MCF 10A (cell line): Measurements from ENCODE around the gene MICALL1. TPM values are rescaled to one million over a fixed set of nuclear protein-coding genes. Genes with fewer than 3 reads are reported as not detected.
"Not testable (repeated sequence)": the region's sequence is repeated elsewhere in the genome, so short reads cannot be mapped to it uniquely, and the experiment has no call there.

Source experiments
- BruUV-seq: library from RNA; stranded (reverse); fragments of 400-500 nt; replicated peaks from 2 replicates; lab custom pipeline; 2021; lab: Mats Ljungman, UMichigan
- CTCF ChIA-PET: fragments of 300-600 bp; sonication (Branson Sonifier 250); formaldehyde crosslinking; extraction: SDS; loops from one replicate; lab custom pipeline; 2021; ENCODE audit warnings: antibody characterized with exemption, inconsistent platforms; lab: Yijun Ruan, JAX
- POLR2A ChIA-PET: fragments of 300-600, 350-650 bp; sonication (Branson Sonifier 250); formaldehyde crosslinking; extraction: SDS; loops from one replicate; lab custom pipeline; 2020; ENCODE audit warnings: antibody characterized with exemption, inconsistent platforms; lab: Yijun Ruan, JAX
- DNase-seq: peaks from one replicate; pipeline ENCODE4 v3.0.0-alpha.2; 2018; ENCODE audit not compliant: unreplicated experiment
- H3K27ac Mint-ChIP-seq: one replicate; pipeline ENCODE4 v1.8.0; 2022; ENCODE audit warnings: mild to moderate bottlenecking, low read depth, mixed read lengths; ENCODE audit not compliant: unreplicated experiment
- H3K27me3 Mint-ChIP-seq: one replicate; pipeline ENCODE4 v1.8.0; 2022; ENCODE audit warnings: mixed read lengths; ENCODE audit not compliant: insufficient read depth, unreplicated experiment
- H3K36me3 Mint-ChIP-seq: one replicate; pipeline ENCODE4 v1.8.0; 2022; ENCODE audit warnings: mild to moderate bottlenecking, moderate library complexity, mixed read lengths; ENCODE audit not compliant: insufficient read depth, unreplicated experiment
- H3K4me1 Mint-ChIP-seq: one replicate; pipeline ENCODE4 v1.8.0; 2022; ENCODE audit warnings: mixed read lengths; ENCODE audit not compliant: insufficient read depth, unreplicated experiment
- H3K4me3 Mint-ChIP-seq: one replicate; pipeline ENCODE4 v1.8.0; 2022; ENCODE audit warnings: mild to moderate bottlenecking, moderate library complexity, mixed read lengths; ENCODE audit not compliant: unreplicated experiment
- H3K9me3 Mint-ChIP-seq: one replicate; pipeline ENCODE4 v1.8.0; 2022; ENCODE audit warnings: mixed read lengths; ENCODE audit not compliant: unreplicated experiment
- intact Hi-C: fragments of 100-400 bp; cut with micrococcal nuclease; formaldehyde crosslinking; loops from 2 replicates; pipeline ENCODE4 v1.14.1; 2022
- total RNA-seq: library from RNA; stranded (reverse); gene quantifications from 2 replicates; pipeline ENCODE4 v1.2.3, GENCODE V29; 2022
- TF ChIP-seq, protein P1 (sequence below): fragments of 200-600 bp; IDR thresholded peaks from one replicate; pipeline ENCODE4 v1.8.0; 2022; ENCODE audit warnings: antibody characterized with exemption, mild to moderate bottlenecking; ENCODE audit not compliant: unreplicated experiment

MICALL1 gene
- total RNA-seq, 1 experiment from 2014 or later: 165 TPM

DNA sequence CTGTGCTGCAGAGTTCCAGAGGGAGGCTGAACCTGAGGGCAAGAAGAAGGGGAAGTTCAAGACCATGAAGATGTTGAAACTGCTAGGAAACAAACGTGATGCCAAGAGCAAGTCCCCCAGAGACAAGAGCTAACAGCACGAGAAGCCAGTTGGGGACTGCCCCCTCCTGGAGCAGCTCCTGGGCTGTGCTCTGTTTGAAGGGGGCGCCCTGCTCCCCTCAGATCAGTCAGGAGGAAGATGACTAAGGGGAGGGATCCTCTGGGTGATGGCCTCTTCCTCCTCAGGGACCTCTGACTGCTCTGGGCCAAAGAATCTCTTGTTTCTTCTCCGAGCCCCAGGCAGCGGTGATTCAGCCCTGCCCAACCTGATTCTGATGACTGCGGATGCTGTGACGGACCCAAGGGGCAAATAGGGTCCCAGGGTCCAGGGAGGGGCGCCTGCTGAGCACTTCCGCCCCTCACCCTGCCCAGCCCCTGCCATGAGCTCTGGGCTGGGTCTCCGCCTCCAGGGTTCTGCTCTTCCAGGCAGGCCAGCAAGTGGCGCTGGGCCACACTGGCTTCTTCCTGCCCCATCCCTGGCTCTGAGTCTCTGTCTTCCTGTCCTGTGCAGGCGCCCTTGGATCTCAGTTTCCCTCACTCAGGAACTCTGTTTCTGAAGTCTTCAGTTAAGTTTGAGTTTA, 34.7 kb downstream of the MICALL1 start:
- ChIA-PET POLR2A (interaction anchor here (1.2 kb wide), 1 partner anchor 332 kb away, joined by 4 read pairs; the partner anchor contains the start of gene GGA1), CTCF (interaction anchor here (0.9 to 1.4 kb wide), 2 partner anchors 53 to 77 kb away, joined by 3 read pairs; no protein-coding TSS in a partner anchor)
- no peaks in the 10 kb centered on the region for H3K27me3 Mint-ChIP-seq
- no peak overlapping the region for H3K27ac Mint-ChIP-seq
- no peak overlapping the region for H3K4me3 Mint-ChIP-seq
- H3K9me3 Mint-ChIP-seq: no peaks in the 10 kb centered on the region
- intact Hi-C loops: no loop called here
- no peak for DNase-seq
- no peaks in the 10 kb centered on the region for H3K4me1 Mint-ChIP-seq
- TF ChIP-seq, protein P1, sequence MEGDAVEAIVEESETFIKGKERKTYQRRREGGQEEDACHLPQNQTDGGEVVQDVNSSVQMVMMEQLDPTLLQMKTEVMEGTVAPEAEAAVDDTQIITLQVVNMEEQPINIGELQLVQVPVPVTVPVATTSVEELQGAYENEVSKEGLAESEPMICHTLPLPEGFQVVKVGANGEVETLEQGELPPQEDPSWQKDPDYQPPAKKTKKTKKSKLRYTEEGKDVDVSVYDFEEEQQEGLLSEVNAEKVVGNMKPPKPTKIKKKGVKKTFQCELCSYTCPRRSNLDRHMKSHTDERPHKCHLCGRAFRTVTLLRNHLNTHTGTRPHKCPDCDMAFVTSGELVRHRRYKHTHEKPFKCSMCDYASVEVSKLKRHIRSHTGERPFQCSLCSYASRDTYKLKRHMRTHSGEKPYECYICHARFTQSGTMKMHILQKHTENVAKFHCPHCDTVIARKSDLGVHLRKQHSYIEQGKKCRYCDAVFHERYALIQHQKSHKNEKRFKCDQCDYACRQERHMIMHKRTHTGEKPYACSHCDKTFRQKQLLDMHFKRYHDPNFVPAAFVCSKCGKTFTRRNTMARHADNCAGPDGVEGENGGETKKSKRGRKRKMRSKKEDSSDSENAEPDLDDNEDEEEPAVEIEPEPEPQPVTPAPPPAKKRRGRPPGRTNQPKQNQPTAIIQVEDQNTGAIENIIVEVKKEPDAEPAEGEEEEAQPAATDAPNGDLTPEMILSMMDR: no peak
- peaks cover 87% of the 10 kb centered on the region for H3K36me3 Mint-ChIP-seq
- BruUV-seq: no TSS peak

DNA sequence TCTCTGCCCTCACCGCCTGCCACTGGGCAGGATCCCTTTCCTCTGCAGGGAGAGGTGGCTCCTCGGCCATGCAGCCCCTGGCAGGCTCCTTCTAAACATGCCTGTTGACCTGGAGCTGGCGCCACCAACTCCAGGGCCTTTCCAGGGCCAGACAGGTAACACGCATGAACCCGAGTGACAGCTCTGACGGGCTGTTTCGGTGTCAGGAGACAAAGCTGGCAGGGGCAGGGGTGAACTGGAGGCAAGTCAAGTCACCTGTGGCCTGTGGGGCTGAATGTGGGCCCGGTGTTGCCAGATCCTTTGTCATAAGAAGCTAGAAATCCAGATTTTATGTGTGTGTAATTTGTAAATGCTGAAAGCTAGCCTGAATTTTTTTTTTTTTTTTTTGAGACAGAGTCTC, 36.0 kb downstream of the MICALL1 start:
- POLR2A ChIA-PET: interaction anchor here (0.6 to 2.4 kb wide), 5 partner anchors 9 to 153 kb away, joined by 3 to 13 read pairs (median 4); partner anchors contain the start of genes C22orf23 and POLR2F
- intact Hi-C loops: no loop called here

DNA sequence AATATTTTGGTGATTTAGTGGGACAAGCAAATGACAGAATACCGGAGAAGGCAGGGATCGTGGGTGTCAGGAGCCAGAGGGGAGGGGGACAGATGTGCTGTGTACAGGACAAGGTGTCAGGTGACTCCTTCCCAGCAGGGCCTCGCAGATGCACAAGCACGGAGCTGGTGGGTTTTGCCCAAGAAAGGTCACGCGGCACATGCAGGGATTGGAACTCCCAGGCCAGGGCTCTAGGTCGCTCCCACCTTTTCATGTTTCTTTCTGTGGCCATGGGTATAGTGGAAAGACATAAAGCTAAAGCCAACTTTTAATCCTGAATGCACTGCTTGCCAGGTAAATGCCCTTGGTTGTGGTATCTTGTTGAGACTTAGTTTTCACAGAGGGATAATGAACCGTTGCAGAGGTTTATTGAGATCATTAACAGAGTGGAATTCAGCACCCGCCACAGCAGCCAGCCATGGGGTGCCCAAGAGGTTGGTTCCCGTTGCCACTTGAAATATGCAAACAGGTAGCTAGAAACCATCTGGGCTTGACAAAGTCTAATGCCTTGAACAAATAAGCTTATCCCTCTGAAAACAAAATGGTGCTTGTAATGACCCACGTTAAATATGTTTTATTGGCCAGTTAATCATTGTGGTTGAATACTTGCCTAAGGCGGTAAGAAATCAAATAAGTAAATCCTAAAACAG, 37.2 kb downstream of the MICALL1 start:
- H3K27ac Mint-ChIP-seq: no peak overlapping the region
- no peaks in the 10 kb centered on the region for H3K9me3 Mint-ChIP-seq
- ChIA-PET POLR2A (interaction anchor here (0.7 to 2.4 kb wide), 3 partner anchors 11 to 56 kb away, joined by 3 to 13 read pairs (median 3); partner anchors contain the start of genes C22orf23 and POLR2F), CTCF (interaction anchor here (1.4 to 2.8 kb wide), 2 partner anchors 10 to 22 kb away, joined by 4 to 14 read pairs; no protein-coding TSS in a partner anchor)
- TF ChIP-seq, protein P1: no peak
- intact Hi-C loops: no loop called here
- H3K27me3 Mint-ChIP-seq: no peaks in the 10 kb centered on the region
- H3K4me3 Mint-ChIP-seq: no peak overlapping the region
- no peaks in the 10 kb centered on the region for H3K4me1 Mint-ChIP-seq
- DNase-seq: no peak
- peaks cover 68% of the 10 kb centered on the region for H3K36me3 Mint-ChIP-seq
- TSS peak; percentile 5 for BruUV-seq

More for the DNA sequence above, 36.0 kb downstream of the MICALL1 start:
- no TSS peak for BruUV-seq
- no peak overlapping the region for H3K27ac Mint-ChIP-seq
- H3K4me1 Mint-ChIP-seq: no peaks in the 10 kb centered on the region
- H3K9me3 Mint-ChIP-seq: no peaks in the 10 kb centered on the region
- no peaks in the 10 kb centered on the region for H3K27me3 Mint-ChIP-seq
- TF ChIP-seq, protein P1: no peak
- H3K36me3 Mint-ChIP-seq: peaks cover 76% of the 10 kb centered on the region
- no peak for DNase-seq
- no peak overlapping the region for H3K4me3 Mint-ChIP-seq
- CTCF ChIA-PET: interaction anchor here (1.4 to 2.8 kb wide), 2 partner anchors 9 to 24 kb away, joined by 4 to 14 read pairs; no protein-coding TSS in a partner anchor

DNA sequence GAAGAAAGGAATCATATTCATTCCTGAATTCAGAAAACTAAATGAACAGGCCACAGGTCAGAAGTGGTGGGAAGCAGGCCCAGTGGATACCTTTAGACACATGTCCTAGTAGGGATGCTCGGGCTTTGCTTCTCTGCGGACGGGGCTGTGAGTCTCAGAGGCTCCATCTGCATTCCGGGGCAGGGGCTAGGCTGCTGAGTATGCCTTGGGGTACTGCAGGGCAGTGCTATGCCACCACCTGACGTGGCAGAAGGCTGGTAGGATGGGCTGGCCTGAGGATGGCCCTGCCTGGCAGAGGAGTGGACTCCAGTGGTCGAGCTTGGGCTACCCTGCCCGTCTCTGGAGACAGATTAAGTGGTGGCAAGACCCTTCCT, 37.7 kb downstream of the MICALL1 start:
- no peaks in the 10 kb centered on the region for H3K4me1 Mint-ChIP-seq
- peaks cover 63% of the 10 kb centered on the region for H3K36me3 Mint-ChIP-seq
- no peak for DNase-seq
- H3K27ac Mint-ChIP-seq: no peak overlapping the region
- no peaks in the 10 kb centered on the region for H3K27me3 Mint-ChIP-seq
- no peak overlapping the region for H3K4me3 Mint-ChIP-seq
- no peaks in the 10 kb centered on the region for H3K9me3 Mint-ChIP-seq
- POLR2A ChIA-PET: interaction anchor here (0.7 to 2.4 kb wide), 3 partner anchors 10 to 56 kb away, joined by 3 to 13 read pairs (median 3); partner anchors contain the start of genes C22orf23 and POLR2F
- CTCF ChIA-PET: interaction anchor here (2.8 kb wide), 1 partner anchor 10 kb away, joined by 14 read pairs; no protein-coding TSS in a partner anchor
- TF ChIP-seq, protein P1: no peak
- no TSS peak for BruUV-seq
- intact Hi-C loops: no loop called here

DNA sequence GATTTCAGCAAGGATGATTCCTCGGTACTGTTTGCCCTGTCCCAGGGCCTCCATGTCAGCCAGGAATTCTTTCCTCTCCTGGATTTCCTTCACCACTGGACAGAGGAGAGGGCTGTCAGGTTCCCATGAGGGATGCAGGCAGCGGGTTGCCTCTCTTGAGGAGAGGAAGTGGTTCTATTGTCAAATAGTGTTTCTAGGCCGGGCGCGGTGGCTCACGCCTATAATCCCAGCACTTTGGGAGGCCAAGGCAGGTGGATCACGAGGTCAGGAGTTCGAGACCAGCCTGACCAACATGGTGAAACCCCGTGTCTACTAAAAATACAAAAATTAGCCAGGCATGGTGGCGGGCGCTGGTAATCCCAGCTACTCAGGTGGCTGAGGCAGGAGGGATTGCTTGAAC, 38.3 kb downstream of the MICALL1 start:
- H3K4me3 Mint-ChIP-seq, H3K4me1 Mint-ChIP-seq, intact Hi-C loops, BruUV-seq, DNase-seq, POLR2A ChIA-PET, H3K27ac Mint-ChIP-seq, H3K9me3 Mint-ChIP-seq, H3K27me3 Mint-ChIP-seq: not testable (repeated sequence)
- CTCF ChIA-PET: interaction anchor here (2.8 kb wide), 1 partner anchor 11 kb away, joined by 14 read pairs; no protein-coding TSS in a partner anchor
- H3K36me3 Mint-ChIP-seq: peaks cover 57% of the 10 kb centered on the region
